Measurements from ENCODE around the gene SLC22A16.

DNA sequence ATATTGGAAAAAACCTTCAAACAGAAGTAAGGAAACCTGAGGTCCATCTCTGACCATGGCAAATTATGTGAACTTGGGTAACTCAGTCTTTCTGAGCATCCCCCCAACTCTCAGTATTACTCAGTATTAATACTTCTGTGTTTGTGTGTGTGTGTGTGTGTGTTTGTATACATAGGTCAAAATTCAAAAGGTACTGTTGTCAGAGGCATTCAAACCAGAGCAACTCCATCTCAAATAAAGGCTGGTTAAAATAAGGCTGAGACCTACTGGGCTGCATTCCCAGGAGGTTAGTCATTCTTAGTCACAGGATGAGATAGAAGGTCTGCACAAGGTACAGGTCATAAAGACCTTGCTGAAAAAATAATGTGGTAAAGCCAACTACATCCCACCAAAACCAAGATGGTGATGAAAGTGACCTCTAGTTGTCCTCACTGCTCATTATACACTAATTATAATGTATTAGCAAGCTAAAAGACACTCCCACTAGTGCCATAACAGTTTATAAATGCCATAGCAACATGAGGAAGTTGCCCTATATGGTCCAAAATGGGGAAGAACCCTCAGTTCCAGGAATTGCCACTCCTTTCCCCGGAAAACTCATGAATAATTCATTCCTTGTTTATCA lies 33.3 kb upstream of the SLC22A16 start:
- TF ChIP-seq POLR2A (IDR thresholded peaks at IDR 0.05; ENCODE audit: low read depth, low read length) (no peak), POLR2AphosphoS5 (IDR thresholded peaks at IDR 0.05; ENCODE audit: low read depth, low read length) (no peak), TAF1 (IDR thresholded peaks at IDR 0.05; ENCODE audit: borderline replicate concordance, low read depth, low read length) (no peak)
